Uterus (tissue), 4 donors: ENCODE data around the gene GPBP1L1. TPM values are rescaled to one million over a fixed set of nuclear protein-coding genes. Genes with fewer than 3 reads are reported as not detected.

Experiments
- DNase-seq, 2 donors: peaks; one replicate each; pipeline ENCODE4 v3.0.0-alpha.2; 2019 to 2020
- H3K27ac ChIP-seq, 2 donors: fragments of 200-600 bp; sonication (generic); 1 replicate in 1 of 2; 2 replicates in 1 of 2; pipeline ENCODE4 v1.5.1; 2016 to 2018
- H3K27me3 ChIP-seq, 2 donors: fragments of 200-600 bp; sonication (generic); one replicate each; pipeline ENCODE4 v1.5.1; 2018 to 2019; ENCODE audit warnings: control low read depth in 1 of 2
- H3K36me3 ChIP-seq, 2 donors: fragments of 200-600 bp; sonication (generic); one replicate each; pipeline ENCODE4 v1.5.1; 2019; ENCODE audit warnings: control low read depth in 1 of 2
- H3K4me1 ChIP-seq, 2 donors: fragments of 200-600 bp; sonication (generic); one replicate each; pipeline ENCODE4 v1.5.1; 2018 to 2019; ENCODE audit warnings: control low read depth in 1 of 2
- H3K4me3 ChIP-seq, 2 donors: fragments of 200-600 bp; sonication (generic); 1 replicate in 1 of 2; 2 replicates in 1 of 2; pipeline ENCODE4 v1.5.1; 2018 to 2019; ENCODE audit warnings: mild to moderate bottlenecking in 1 of 2
- H3K9me3 ChIP-seq, 2 donors: fragments of 200-600 bp; sonication (generic); one replicate each; pipeline ENCODE4 v1.5.1; 2019; ENCODE audit warnings: control low read depth in 1 of 2
- CTCF ChIP-seq, 4 experiments: fragments of 200-600 bp in 2 of 4; fragments of 450-650 bp in 2 of 4; sonication (generic) in 2 of 4; IDR thresholded peaks; one replicate each; pipeline ENCODE4 v1.5.1; 2016 to 2019; ENCODE audit warnings: antibody characterized with exemption in 4 of 4, mild to moderate bottlenecking in 2 of 4, moderate library complexity in 1 of 4
- POLR2A ChIP-seq, 2 donors: fragments of 450-650 bp; IDR thresholded peaks; one replicate each; pipeline ENCODE4 v1.6.1; 2016; ENCODE audit warnings: antibody characterized with exemption in 2 of 2, mild to moderate bottlenecking in 1 of 2, moderate library complexity in 1 of 2
- intact Hi-C: fragments of 100-400 bp; cut with DNase I; formaldehyde crosslinking; loops from one replicate; pipeline ENCODE4 v1.15.1; 2023; ENCODE audit warnings: low total_unique reads
- total RNA-seq, 4 donors: library from RNA; depleted of rRNA in 3 of 4; stranded (reverse); fragments of >200 nt in 3 of 4; gene quantifications; one replicate each; pipeline versions ENCODE4 v1.1.0 to v1.2.4, GENCODE V29; 2014 to 2023
- donor health status: DM: yes; HTN: yes; CAD: no.

Gene GPBP1L1
- total RNA-seq, 4 donors from 2014 or later = 61.2 to 136 (median 109) TPM

- no peak for TF ChIP-seq CTCF (IDR thresholded peaks at IDR 0.05)
- no peak for TF ChIP-seq POLR2A (IDR thresholded peaks at IDR 0.05)
- H3K27ac ChIP-seq = no peak overlapping the region
- no peaks in the 10 kb centered on the region for H3K9me3 ChIP-seq
- no peaks in the 10 kb centered on the region for H3K27me3 ChIP-seq
- H3K4me3 ChIP-seq = no peak overlapping the region
- intact Hi-C loops = no loop called here
- no peak for DNase-seq
- H3K4me1 ChIP-seq = no peaks in the 10 kb centered on the region
- H3K36me3 ChIP-seq = no peaks in the 10 kb centered on the region
Observed at GRCh38 chr1:45660336-45660735, 26.0 kb downstream of the GPBP1L1 start.

GRCh38 chr1:45659222-45659621 is 27.1 kb downstream of the GPBP1L1 start:
- intact Hi-C loops = no loop called here
- no peaks in the 10 kb centered on the region for H3K36me3 ChIP-seq

GRCh38 chr1:45658171-45658570 is 28.2 kb downstream of the GPBP1L1 start:
- no peak overlapping the region for H3K27ac ChIP-seq
- no peaks in the 10 kb centered on the region for H3K36me3 ChIP-seq
- intact Hi-C loops = no loop called here
- H3K4me1 ChIP-seq = no peaks in the 10 kb centered on the region
- H3K27me3 ChIP-seq = no peaks in the 10 kb centered on the region
- H3K9me3 ChIP-seq = no peaks in the 10 kb centered on the region
- no peak for DNase-seq
- H3K4me3 ChIP-seq = no peak overlapping the region
- TF ChIP-seq CTCF (IDR thresholded peaks at IDR 0.05) (no peak), POLR2A (IDR thresholded peaks at IDR 0.05) (no peak)

More at GRCh38 chr1:45659222-45659621, 27.1 kb downstream of the GPBP1L1 start:
- Histone ChIP-seq H3K4me3 (no peak overlapping the region), H3K27ac (no peak overlapping the region), H3K27me3 (no peaks in the 10 kb centered on the region), H3K9me3 (no peaks in the 10 kb centered on the region), H3K4me1 (no peaks in the 10 kb centered on the region)
- no peak for DNase-seq
- TF ChIP-seq POLR2A (IDR thresholded peaks at IDR 0.05) (no peak), CTCF (IDR thresholded peaks at IDR 0.05) (no peak)

- Histone ChIP-seq H3K27ac (no peak overlapping the region), H3K9me3 (no peaks in the 10 kb centered on the region), H3K27me3 (no peaks in the 10 kb centered on the region), H3K4me1 (no peaks in the 10 kb centered on the region), H3K4me3 (no peak overlapping the region), H3K36me3 (no peaks in the 10 kb centered on the region)
- no peak for DNase-seq
- intact Hi-C loops = no loop called here
- TF ChIP-seq POLR2A (IDR thresholded peaks at IDR 0.05) (no peak), CTCF (IDR thresholded peaks at IDR 0.05) (no peak)
Observed at GRCh38 chr1:45656573-45657226, 29.6 kb downstream of the GPBP1L1 start.

GRCh38 chr1:45654540-45655280 is 31.6 kb downstream of the GPBP1L1 start:
- Histone ChIP-seq H3K27ac (no peak overlapping the region), H3K36me3 (no peaks in the 10 kb centered on the region), H3K4me1 (no peaks in the 10 kb centered on the region), H3K9me3 (no peaks in the 10 kb centered on the region), H3K27me3 (no peaks in the 10 kb centered on the region), H3K4me3 (no peak overlapping the region)
- no peak for DNase-seq
- intact Hi-C loops = no loop called here
- TF ChIP-seq POLR2A (IDR thresholded peaks at IDR 0.05) (no peak), CTCF (IDR thresholded peaks at IDR 0.05) (no peak)
